PC-9 (cell line): ENCODE results near the gene A1BG.

ENCODE experiments used
- CTCF ChIP-seq: fragments of 200-600 bp; sonication (generic); conservative IDR thresholded peaks from 2 replicates; pipeline ENCODE4 v1.6.1; 2017; ENCODE audit warnings: mixed run types, antibody characterized with exemption, mild to moderate bottlenecking, moderate library complexity
- EZH2 ChIP-seq: fragments of 200-600 bp; sonication (generic); IDR thresholded peaks from 2 replicates; pipeline ENCODE4 v1.8.0; 2017; ENCODE audit warnings: antibody characterized with exemption, low read depth

DNA sequence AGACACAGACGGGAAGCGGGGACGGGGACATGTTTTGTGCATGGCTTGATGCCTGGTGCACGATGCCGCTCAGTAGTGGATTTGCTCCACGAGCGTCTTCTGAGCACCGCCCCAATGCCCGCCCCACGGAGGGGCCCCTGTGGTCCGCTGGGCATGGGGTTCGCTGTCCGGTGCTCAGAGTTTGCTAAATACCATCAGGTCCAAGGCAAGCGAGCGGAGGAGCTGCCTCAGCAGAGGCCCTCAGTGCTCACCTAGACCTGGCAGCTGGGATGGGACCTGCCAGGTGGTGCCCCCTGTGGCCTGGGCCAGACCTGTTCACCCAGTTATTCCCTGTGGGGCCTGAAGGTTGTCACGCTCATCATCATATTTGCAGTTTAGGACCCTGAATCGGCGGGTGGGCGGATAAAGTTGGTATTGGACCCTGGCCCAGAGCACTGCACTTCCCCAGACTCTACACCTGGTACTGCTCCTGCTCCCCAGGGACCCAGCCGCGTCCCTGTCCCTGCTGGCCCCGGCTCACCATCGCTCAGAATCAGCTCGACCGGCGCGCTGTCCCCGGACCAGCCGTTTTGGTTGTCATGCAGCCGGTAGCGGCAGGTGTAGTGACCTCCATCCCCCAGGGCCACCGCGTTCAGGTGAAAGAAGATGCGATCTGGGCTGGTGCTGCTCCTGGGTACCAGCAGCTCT, 2.3 kb downstream of the A1BG start:
- TF ChIP-seq CTCF (no peak), EZH2 (no peak)
